OCI-LY7 (cell line): ENCODE measurements around the gene SACM1L. TPM values are rescaled to one million over a fixed set of nuclear protein-coding genes. Genes with fewer than 3 reads are reported as not detected.

Source experiments
- BruUV-seq: library from RNA; stranded (reverse); fragments of 400-500 nt; replicated peaks from 2 replicates; lab custom pipeline; 2021; lab: Mats Ljungman, UMichigan
- CTCF ChIA-PET: fragments of 300-600 bp; sonication (Branson Sonifier 250); formaldehyde crosslinking; loops from one replicate; lab custom pipeline; 2022; ENCODE audit warnings: antibody characterized with exemption; ENCODE audit not compliant: unreplicated experiment; lab: Charles Lee
- POLR2A ChIA-PET: fragments of 300-600 bp; sonication (Branson Sonifier 250); formaldehyde crosslinking; loops from one replicate; lab custom pipeline; 2022; ENCODE audit warnings: antibody characterized with exemption; lab: Charles Lee
- DNase-seq: peaks from one replicate; pipeline ENCODE4 v3.0.0-alpha.2; 2015; ENCODE audit warnings: low spot score
- H2AFZ ChIP-seq: fragments of 200-600 bp; sonication (generic), shearing (Covaris generic); 2 replicates; pipeline ENCODE4 v1.6.1; 2014; ENCODE audit warnings: mild to moderate bottlenecking, antibody characterized with exemption, low read length, moderate library complexity
- H3K27ac ChIP-seq: fragments of 200-600 bp; sonication (generic); 2 replicates; pipeline ENCODE4 v1.5.1; 2014; ENCODE audit warnings: mixed run types, low read depth, mild to moderate bottlenecking, moderate library complexity, low read length, inconsistent platforms; ENCODE audit not compliant: poor library complexity, severe bottlenecking
- H3K36me3 ChIP-seq: fragments of 200-600 bp; sonication (generic); 2 replicates; pipeline ENCODE4 v1.6.1; 2014; ENCODE audit warnings: mild to moderate bottlenecking, antibody characterized with exemption, low read length, moderate library complexity, mixed read lengths; ENCODE audit not compliant: insufficient read depth
- H3K4me1 ChIP-seq: fragments of 200-600 bp; sonication (generic); 2 replicates; pipeline ENCODE4 v1.5.1; 2014; ENCODE audit warnings: mild to moderate bottlenecking, low read length; ENCODE audit not compliant: insufficient read depth, poor library complexity, severe bottlenecking
- H3K4me2 ChIP-seq: fragments of 200-600 bp; sonication (generic); 2 replicates; pipeline ENCODE4 v1.6.1; 2014; ENCODE audit warnings: mild to moderate bottlenecking, low read length
- H3K4me3 ChIP-seq: fragments of 200-600 bp; sonication (generic); 2 replicates; pipeline ENCODE4 v1.5.1; 2014; ENCODE audit warnings: mild to moderate bottlenecking, low read depth, low read length; ENCODE audit not compliant: poor library complexity, severe bottlenecking
- H3K79me2 ChIP-seq: fragments of 200-600 bp; sonication (generic); 2 replicates; pipeline ENCODE4 v1.6.1; 2016; ENCODE audit warnings: low read depth, mild to moderate bottlenecking, low read length, moderate library complexity, mixed read lengths; ENCODE audit not compliant: insufficient read depth
- H3K9me2 ChIP-seq: fragments of 200-600 bp; sonication (generic); 2 replicates; pipeline ENCODE4 v1.6.1; 2016; ENCODE audit warnings: mild to moderate bottlenecking, low read length, mixed read lengths; ENCODE audit not compliant: insufficient read depth
- H3K9me3 ChIP-seq: fragments of 200-600 bp; sonication (generic); 2 replicates; pipeline ENCODE4 v1.6.1; 2014; ENCODE audit warnings: mild to moderate bottlenecking, mixed run types, low read length, mixed read lengths
- H4K20me1 ChIP-seq: fragments of 200-600 bp; sonication (generic); 2 replicates; pipeline ENCODE4 v1.6.1; 2014; ENCODE audit warnings: mild to moderate bottlenecking, antibody characterized with exemption, low read length, moderate library complexity, mixed read lengths; ENCODE audit not compliant: insufficient read depth
- CTCF ChIP-seq: fragments of 200-600 bp; sonication (generic); conservative IDR thresholded peaks from 2 replicates; pipeline ENCODE4 v1.5.1; 2014; ENCODE audit warnings: mild to moderate bottlenecking, antibody characterized with exemption, low read length, moderate library complexity, mixed read lengths
- EZH2phosphoT487 ChIP-seq: fragments of 200-600 bp; sonication (generic); IDR thresholded peaks from 2 replicates; pipeline ENCODE4 v1.6.1; 2018; ENCODE audit warnings: low read depth, borderline replicate concordance, mild to moderate bottlenecking, mixed run types, antibody characterized with exemption, low read length, moderate library complexity, mixed read lengths
- intact Hi-C: fragments of 100-400 bp; cut with micrococcal nuclease; formaldehyde crosslinking; loops from one replicate; pipeline ENCODE4 v1.10.0; 2022; ENCODE audit not compliant: unreplicated experiment
- total RNA-seq, 2 experiments: library from RNA; depleted of rRNA in 1 of 2; stranded (reverse); fragments of >200 nt in 1 of 2; shearing (Covaris generic) in 1 of 2; gene quantifications; 2 replicates each; pipeline ENCODE4 v1.2.3, GENCODE V29; 2014 to 2022

Gene SACM1L
- total RNA-seq, 2 experiments from 2014 or later: 35.5 to 54.9 TPM

DNA sequence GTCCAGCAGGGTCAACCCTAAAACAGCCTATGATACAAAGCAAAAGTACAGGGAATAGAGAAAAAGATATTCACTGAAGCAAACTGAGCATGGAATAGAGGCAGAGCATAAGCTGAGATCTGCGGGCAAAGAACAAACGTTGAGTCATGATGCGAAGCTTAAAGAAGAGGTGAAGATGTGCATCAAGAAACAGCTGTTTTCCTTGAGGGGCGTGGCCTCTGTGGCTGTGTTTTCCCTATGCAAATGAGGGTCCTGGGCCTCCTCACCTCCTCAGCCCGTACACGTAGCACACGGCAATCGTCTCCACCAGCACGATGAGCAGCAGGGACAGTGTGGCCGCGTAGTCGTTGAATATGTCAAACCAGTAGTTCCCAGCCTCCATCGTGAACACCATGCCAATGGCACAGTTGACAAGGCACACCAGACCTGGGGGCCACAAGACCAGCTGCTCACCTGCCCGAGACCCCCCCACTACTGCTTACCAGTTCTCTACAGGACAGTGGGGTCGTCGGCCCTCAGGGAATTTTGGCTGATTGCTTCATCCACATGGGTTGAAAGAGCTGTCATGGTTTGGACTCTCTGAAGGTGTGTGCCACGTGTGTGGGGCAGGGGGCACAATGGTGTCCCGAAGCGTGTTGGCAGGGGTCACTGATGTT is 73.6 kb downstream of the SACM1L start:
- Histone ChIP-seq H3K4me2 (no peak overlapping the region), H3K9me2 (no peaks in the 10 kb centered on the region), H3K4me3 (no peak overlapping the region), H4K20me1 (no peaks in the 10 kb centered on the region), H2AFZ (no peak overlapping the region), H3K79me2 (no peaks in the 10 kb centered on the region), H3K27ac (no peak overlapping the region), H3K9me3 (no peaks in the 10 kb centered on the region), H3K4me1 (no peaks in the 10 kb centered on the region), H3K36me3 (no peaks in the 10 kb centered on the region)
- DNase-seq: no peak
- POLR2A ChIA-PET: no interaction called here
- CTCF ChIA-PET: no interaction called here
- no TSS peak for BruUV-seq
- no peak for TF ChIP-seq CTCF
- TF ChIP-seq EZH2phosphoT487: no peak
- intact Hi-C loops: loop anchor here (10.0 kb wide), 2 partner anchors 72 to 612 kb away; partner anchors contain the start of gene CCR5

DNA sequence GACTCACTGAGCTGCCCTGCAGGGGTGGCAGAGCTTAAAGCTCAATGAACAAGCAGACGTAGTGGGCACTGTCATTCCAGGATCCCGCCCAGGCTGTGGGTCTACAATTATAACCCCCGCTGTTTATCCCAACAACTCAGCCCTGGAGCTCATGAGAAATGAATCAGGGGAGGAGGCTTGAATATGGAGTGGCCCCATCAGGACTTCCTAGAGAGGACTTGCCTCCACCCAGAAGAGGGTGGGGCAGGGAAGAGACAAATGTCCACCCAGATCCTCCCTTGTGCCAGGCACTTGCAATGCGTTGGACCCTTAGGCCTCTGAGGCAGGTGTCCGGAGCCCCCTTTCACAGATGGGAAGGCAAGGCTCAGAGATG is 74.1 kb downstream of the SACM1L start:
- no peak for DNase-seq
- BruUV-seq: no TSS peak
- TF ChIP-seq EZH2phosphoT487 (no peak), CTCF (no peak)
- H3K4me2 ChIP-seq: no peak overlapping the region
- H3K79me2 ChIP-seq: no peaks in the 10 kb centered on the region
- POLR2A ChIA-PET: no interaction called here
- intact Hi-C loops: loop anchor here (10.0 kb wide), 2 partner anchors 72 to 612 kb away; partner anchors contain the start of gene CCR5
- H3K9me3 ChIP-seq: no peaks in the 10 kb centered on the region
- CTCF ChIA-PET: no interaction called here
- no peak overlapping the region for H3K4me3 ChIP-seq
- no peaks in the 10 kb centered on the region for H3K36me3 ChIP-seq
- no peaks in the 10 kb centered on the region for H4K20me1 ChIP-seq
- no peak overlapping the region for H3K27ac ChIP-seq
- H3K4me1 ChIP-seq: no peaks in the 10 kb centered on the region
- no peak overlapping the region for H2AFZ ChIP-seq
- H3K9me2 ChIP-seq: no peaks in the 10 kb centered on the region

DNA sequence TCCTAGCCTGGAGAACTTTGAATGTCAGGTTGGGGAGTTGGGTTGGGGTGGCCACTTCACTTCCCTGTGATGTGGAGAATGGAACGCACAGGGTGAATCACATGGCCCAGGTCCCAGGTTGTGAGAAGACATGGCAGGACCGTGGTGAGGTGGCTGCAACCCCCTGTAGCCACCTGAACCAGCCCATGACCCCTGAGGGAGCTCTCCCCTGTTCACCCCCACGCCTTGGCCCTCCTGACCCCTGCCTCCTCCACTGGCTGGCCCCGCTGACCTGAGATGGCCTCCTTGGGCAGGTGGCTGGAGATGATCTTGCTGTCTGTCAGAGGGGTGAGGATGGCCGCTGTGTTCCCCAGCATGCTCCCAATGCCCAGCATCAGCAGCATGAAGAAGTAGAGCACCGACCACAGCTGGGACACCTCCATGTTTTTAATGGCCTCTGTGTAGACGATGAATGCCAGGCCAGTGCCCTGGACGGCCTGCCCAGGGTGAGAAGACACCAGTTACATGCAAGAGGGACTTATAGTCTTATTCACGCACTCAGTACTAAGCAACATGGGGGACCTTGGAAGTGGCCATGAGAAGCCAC is 76.2 kb downstream of the SACM1L start:
- BruUV-seq: no TSS peak
- Histone ChIP-seq H3K4me3 (no peak overlapping the region), H2AFZ (no peak overlapping the region), H3K36me3 (no peaks in the 10 kb centered on the region), H3K9me3 (no peaks in the 10 kb centered on the region), H3K9me2 (no peaks in the 10 kb centered on the region), H3K4me1 (no peaks in the 10 kb centered on the region), H3K79me2 (no peaks in the 10 kb centered on the region), H4K20me1 (no peaks in the 10 kb centered on the region), H3K4me2 (no peak overlapping the region), H3K27ac (no peak overlapping the region)
- CTCF ChIA-PET: no interaction called here
- POLR2A ChIA-PET: no interaction called here
- DNase-seq: no peak
- TF ChIP-seq CTCF (no peak), EZH2phosphoT487 (no peak)
- intact Hi-C loops: loop anchor here (10.0 kb wide), 2 partner anchors 69 to 609 kb away; partner anchors contain the start of gene CCR5
